HepG2 (cell line): ENCODE data around the gene JUND. TPM values are rescaled to one million over a fixed set of nuclear protein-coding genes. Genes with fewer than 3 reads are reported as not detected.

Experiments used
- CCDC6 ChIP-seq: sonication (generic); formaldehyde crosslinking; IDR thresholded peaks from 2 replicates; pipeline ENCODE4 v1.8.1; 2022; ENCODE audit warnings: mild to moderate bottlenecking, missing genetic modification reagents, moderate library complexity
- CREB1 ChIP-seq, 2 experiments: fragments of 450-650 bp in 1 of 2; IDR thresholded peaks; 2 replicates each; pipeline ENCODE4 v1.6.1; 2016 to 2017; ENCODE audit warnings: control low read depth in 1 of 2, mild to moderate bottlenecking in 1 of 2, missing compliant biosample characterization in 1 of 2, missing genetic modification characterization in 1 of 2
- ELF1 ChIP-seq: sonication (generic); formaldehyde crosslinking; IDR thresholded peaks from 2 replicates; pipeline ENCODE4 v1.4.0; 2020; ENCODE audit warnings: missing genetic modification reagents
- HNRNPL ChIP-seq: fragments of 200-400 bp; formaldehyde crosslinking; IDR thresholded peaks from 2 replicates; pipeline ENCODE4 v1.6.1; 2017; ENCODE audit warnings: mild to moderate bottlenecking, low read depth, low read length
- HOXD1 ChIP-seq: sonication (generic); formaldehyde crosslinking; IDR thresholded peaks from 2 replicates; pipeline ENCODE4 v1.5.0; 2020; ENCODE audit warnings: missing genetic modification reagents
- KLF13 ChIP-seq: sonication (generic); formaldehyde crosslinking; IDR thresholded peaks from 2 replicates; pipeline ENCODE4 v1.4.0; 2020; ENCODE audit warnings: mild to moderate bottlenecking, missing genetic modification reagents
- MIER3 ChIP-seq: IDR thresholded peaks from 2 replicates; pipeline ENCODE4 v1.6.1; 2016; ENCODE audit warnings: missing compliant biosample characterization, borderline replicate concordance
- NCOR1 ChIP-seq: fragments of 200-600 bp; sonication (generic); IDR thresholded peaks from 2 replicates; pipeline ENCODE4 v1.7.0; 2017; ENCODE audit warnings: antibody characterized with exemption, low read length, borderline replicate concordance
- POLR2G ChIP-seq: fragments of 200-400 bp; formaldehyde crosslinking; IDR thresholded peaks from 2 replicates; pipeline ENCODE4 v1.6.1; 2018; ENCODE audit warnings: mild to moderate bottlenecking, low read depth, low read length, moderate library complexity
- RXRA ChIP-seq: sonication (generic); formaldehyde crosslinking; IDR thresholded peaks from 2 replicates; pipeline ENCODE4 v1.5.1; 2020; ENCODE audit warnings: missing genetic modification reagents
- TAF15 ChIP-seq: fragments of 200-400 bp; formaldehyde crosslinking; IDR thresholded peaks from one replicate; pipeline ENCODE4 v1.6.1; 2018; ENCODE audit warnings: mild to moderate bottlenecking, low read depth, low read length; ENCODE audit not compliant: poor library complexity, severe bottlenecking
- TEAD3 ChIP-seq: optimal IDR thresholded peaks from 2 replicates; pipeline ENCODE3; 2016; ENCODE audit warnings: borderline replicate concordance
- ZBTB7B ChIP-seq: sonication (generic); formaldehyde crosslinking; IDR thresholded peaks from 2 replicates; pipeline ENCODE4 v1.4.0; 2020; ENCODE audit warnings: missing genetic modification reagents
- ZFP37 ChIP-seq: sonication (generic); formaldehyde crosslinking; IDR thresholded peaks from 2 replicates; pipeline ENCODE4 v1.4.0; 2020; ENCODE audit warnings: missing genetic modification reagents, borderline replicate concordance
- ZNF609 ChIP-seq: sonication (generic); formaldehyde crosslinking; IDR thresholded peaks from 2 replicates; pipeline ENCODE4 v1.4.0; 2020; ENCODE audit warnings: mild to moderate bottlenecking, missing genetic modification reagents, borderline replicate concordance
- ZNF614 ChIP-seq: IDR thresholded peaks from 2 replicates; pipeline ENCODE4 v1.6.1; 2018; ENCODE audit warnings: missing biosample characterization, missing genetic modification reagents, inconsistent platforms, borderline replicate concordance
- ZNF629 ChIP-seq: sonication (generic); formaldehyde crosslinking; conservative IDR thresholded peaks from 2 replicates; pipeline ENCODE4 v1.5.0; 2020; ENCODE audit warnings: missing genetic modification reagents
- ZNF775 ChIP-seq: sonication (generic); formaldehyde crosslinking; IDR thresholded peaks from 2 replicates; pipeline ENCODE4 v1.4.0; 2020; ENCODE audit warnings: missing genetic modification reagents, mild to moderate bottlenecking, moderate library complexity, borderline replicate concordance
- polyA plus RNA-seq, 8 experiments: library from polyadenylated mRNA; depleted of rRNA in 3 of 8; stranded (reverse) in 7 of 8; unstranded in 1 of 8; fragments of >200 nt; fragmentation: Illumina TruSeq in 4 of 8; extraction: Trizol in 4 of 8; gene quantifications; 2 replicates each; pipeline versions ENCODE4 v1.2.1 to v1.2.3, GENCODE V29; 2011 to 2016; ENCODE audit warnings: low read depth in 4 of 8, missing spikeins in 1 of 8, mixed read lengths in 1 of 8; ENCODE audit not compliant: insufficient read depth in 1 of 8
- total RNA-seq, 5 experiments: library from RNA; depleted of rRNA; stranded (reverse); fragments of >200 nt; fragmentation: Illumina TruSeq; extraction: Trizol; gene quantifications; 2 replicates each; pipeline ENCODE4 v1.2.3, GENCODE V29; 2016; ENCODE audit warnings: low read depth in 1 of 5
- TF ChIP-seq, protein P1 (sequence below): sonication (generic); formaldehyde crosslinking; IDR thresholded peaks from 2 replicates; pipeline ENCODE4 v1.4.0; 2020; ENCODE audit warnings: missing genetic modification reagents, borderline replicate concordance

JUND gene
- total and polyA plus RNA-seq, 2 of the 13 experiments (the other 11 are each of a cell fraction or from before 2014, with no cell fraction given), result 41.2 to 59.8 TPM

DNA sequence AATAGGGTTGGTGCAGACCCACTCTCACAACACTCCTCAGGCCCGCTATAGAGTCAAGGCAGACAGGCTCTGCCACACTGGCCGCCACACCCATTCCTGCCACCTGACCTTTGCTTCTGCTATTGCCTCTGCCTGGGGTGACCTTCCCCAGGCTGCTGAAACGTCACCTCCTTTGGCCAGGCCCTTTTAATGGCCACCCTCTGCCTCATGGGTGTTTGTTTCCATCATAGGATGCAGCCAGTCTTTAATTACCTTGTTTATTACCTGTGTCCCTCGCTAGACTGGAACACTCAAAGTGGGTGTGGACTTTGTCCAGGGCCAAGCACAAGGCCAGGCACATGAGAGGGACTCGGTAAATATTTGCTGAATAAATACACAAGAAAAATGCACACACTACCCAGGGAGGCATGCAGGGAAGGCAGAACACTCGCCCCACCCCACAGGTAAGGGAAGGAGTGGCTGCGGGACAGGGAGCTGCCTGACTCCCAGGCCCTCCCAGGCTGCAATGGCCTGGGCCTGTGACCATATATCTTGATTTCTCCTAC is 38.2 kb upstream of the JUND start (continued):
- no peak for TF ChIP-seq ZNF775 (CRISPR knock-in tag)
- peak; percentile 60; the same call in 1 of the 2 replicates for TF ChIP-seq ZNF614
- peak; percentile 38; the same call in 1 of the 2 replicates for TF ChIP-seq NCOR1
- TF ChIP-seq RXRA (CRISPR knock-in tag), result peak; percentile 80
- TF ChIP-seq HNRNPL, result no peak
- 0 out of 2 replicates have a peak, but pooled peaks have one; percentile 4 for TF ChIP-seq ZFP37
- peak; percentile 84; the same call in 1 of the 2 replicates for TF ChIP-seq CCDC6 (CRISPR knock-in tag)
- peak; percentile 76 for TF ChIP-seq ZBTB7B (CRISPR knock-in tag)
- no peak for TF ChIP-seq HOXD1
- TF ChIP-seq POLR2G, result peak; percentile 60
- TF ChIP-seq CREB1 (IDR thresholded peaks at IDR 0.05), result peak; percentile 62
- TF ChIP-seq CREB1 (CRISPR knock-in tag; IDR thresholded peaks at IDR 0.05), result peak; percentile 63; the same call in 1 of the 2 replicates
- peak; percentile 30; the same call in 1 of the 2 replicates for TF ChIP-seq ELF1
- peak; percentile 75 for TF ChIP-seq MIER3 (CRISPR knock-in tag)
- TF ChIP-seq ZNF629, result no peak; the same call in 1 of the 2 replicates
- peak; percentile 92 for TF ChIP-seq ZNF609
- TF ChIP-seq TEAD3, result peak; percentile 90
- no peak for TF ChIP-seq TAF15
- TF ChIP-seq, protein P1, sequence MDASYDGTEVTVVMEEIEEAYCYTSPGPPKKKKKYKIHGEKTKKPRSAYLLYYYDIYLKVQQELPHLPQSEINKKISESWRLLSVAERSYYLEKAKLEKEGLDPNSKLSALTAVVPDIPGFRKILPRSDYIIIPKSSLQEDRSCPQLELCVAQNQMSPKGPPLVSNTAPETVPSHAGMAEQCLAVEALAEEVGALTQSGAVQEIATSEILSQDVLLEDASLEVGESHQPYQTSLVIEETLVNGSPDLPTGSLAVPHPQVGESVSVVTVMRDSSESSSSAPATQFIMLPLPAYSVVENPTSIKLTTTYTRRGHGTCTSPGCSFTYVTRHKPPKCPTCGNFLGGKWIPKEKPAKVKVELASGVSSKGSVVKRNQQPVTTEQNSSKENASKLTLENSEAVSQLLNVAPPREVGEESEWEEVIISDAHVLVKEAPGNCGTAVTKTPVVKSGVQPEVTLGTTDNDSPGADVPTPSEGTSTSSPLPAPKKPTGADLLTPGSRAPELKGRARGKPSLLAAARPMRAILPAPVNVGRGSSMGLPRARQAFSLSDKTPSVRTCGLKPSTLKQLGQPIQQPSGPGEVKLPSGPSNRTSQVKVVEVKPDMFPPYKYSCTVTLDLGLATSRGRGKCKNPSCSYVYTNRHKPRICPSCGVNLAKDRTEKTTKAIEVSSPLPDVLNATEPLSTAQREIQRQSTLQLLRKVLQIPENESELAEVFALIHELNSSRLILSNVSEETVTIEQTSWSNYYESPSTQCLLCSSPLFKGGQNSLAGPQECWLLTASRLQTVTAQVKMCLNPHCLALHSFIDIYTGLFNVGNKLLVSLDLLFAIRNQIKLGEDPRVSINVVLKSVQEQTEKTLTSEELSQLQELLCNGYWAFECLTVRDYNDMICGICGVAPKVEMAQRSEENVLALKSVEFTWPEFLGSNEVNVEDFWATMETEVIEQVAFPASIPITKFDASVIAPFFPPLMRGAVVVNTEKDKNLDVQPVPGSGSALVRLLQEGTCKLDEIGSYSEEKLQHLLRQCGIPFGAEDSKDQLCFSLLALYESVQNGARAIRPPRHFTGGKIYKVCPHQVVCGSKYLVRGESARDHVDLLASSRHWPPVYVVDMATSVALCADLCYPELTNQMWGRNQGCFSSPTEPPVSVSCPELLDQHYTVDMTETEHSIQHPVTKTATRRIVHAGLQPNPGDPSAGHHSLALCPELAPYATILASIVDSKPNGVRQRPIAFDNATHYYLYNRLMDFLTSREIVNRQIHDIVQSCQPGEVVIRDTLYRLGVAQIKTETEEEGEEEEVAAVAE (CRISPR knock-in tag), result 0 out of 2 replicates have a peak, but pooled peaks have one; percentile 47
- TF ChIP-seq KLF13 (CRISPR knock-in tag), result no peak
